Measurements from ENCODE around the gene PLSCR4.

Gene PLSCR4

DNA sequence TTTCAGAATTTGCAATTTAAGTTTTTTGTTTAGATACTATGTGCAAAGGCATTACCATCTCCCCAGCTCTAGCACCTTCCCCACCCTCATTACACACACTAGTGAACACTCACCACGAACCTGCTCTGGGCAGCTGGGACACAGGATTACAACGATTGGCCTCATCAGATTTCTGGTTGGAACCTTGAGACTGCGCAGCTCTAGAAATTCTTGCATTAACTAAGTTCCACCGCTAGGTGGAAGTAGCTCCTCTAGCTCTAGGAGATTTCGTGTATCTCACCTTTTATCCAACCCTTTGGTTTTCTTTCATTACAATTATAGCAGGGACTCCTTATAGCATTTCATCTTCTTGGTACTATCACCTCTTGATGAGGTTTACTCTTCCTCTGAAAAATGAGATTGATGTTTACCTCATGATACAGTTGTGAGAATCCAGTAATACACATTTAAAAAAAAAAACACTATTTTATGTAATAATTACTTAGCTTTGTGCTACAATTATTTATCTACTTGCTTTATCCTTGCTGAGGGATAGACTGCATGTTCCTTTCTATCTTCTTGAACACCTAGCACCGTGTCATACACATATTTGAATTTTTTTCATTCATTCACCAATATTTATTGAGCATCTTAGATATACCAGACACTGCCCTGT is 61.3 kb downstream of the PLSCR4 start:
- peak; percentile 26 for DNase-seq

DNA sequence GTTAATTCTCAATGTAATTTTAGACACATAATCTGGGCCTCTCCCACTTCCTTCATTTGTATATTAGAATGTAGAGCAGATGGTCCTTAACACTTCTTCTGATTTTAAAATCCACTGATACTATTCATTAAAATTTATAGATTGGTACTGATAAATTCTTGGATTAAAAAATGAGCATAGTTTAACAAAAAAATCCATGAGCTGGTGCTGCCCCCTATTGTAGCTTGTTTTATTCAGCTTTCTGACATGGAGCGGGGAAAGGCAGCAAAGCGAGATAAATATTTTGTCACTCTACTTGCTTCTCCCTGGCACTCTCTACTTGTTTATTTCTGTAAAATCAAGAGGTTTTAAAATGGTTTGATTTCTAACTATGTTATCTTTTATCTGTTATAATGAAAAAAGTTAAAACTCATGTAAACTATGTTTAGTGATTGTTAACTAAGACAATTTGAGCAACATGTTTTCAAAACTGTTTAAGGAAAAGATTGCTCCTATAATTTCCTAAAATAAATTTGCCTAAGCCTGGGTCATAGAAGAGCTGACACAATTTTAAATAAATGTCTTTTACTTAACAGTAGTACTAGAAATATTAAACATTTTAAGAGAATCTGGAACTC is 63.5 kb downstream of the PLSCR4 start:
- DNase-seq, result peak; percentile 8

DNA sequence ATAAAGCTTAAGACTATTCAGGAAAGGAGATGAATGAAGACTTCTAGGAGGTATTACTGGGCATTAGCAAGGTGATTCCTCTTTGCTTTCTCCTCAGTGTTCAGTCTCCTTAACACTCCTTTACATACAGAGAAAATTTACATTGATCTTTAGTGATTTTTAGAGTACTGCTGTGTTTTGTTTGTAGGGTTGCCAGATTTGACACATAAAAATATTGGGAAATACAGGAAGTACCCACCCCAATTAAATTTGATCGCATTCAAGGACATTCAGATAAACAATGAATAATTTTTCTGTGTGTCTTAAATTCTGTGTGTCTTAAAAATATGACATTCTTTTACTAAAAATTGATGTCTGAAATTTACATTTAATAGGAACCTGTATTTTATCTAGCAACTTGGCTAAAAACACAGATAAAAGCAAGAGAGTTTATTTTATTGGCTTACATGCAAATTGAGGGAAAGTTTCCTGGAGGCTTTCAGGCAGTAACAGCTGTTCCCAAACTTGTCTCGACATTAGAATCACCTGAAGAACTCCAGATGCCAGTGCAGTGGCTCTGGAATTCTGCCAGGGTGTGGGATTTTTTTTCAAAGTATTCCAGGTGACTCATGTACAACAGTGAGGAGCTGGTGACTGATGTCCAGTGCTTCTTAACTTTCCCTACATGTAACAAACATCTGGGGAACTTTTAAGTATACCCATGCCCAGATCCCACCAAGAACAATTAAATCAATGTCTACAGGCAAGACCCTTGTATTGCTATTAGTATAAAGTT is 66.5 kb downstream of the PLSCR4 start:
- DNase-seq, result no peak

DNA sequence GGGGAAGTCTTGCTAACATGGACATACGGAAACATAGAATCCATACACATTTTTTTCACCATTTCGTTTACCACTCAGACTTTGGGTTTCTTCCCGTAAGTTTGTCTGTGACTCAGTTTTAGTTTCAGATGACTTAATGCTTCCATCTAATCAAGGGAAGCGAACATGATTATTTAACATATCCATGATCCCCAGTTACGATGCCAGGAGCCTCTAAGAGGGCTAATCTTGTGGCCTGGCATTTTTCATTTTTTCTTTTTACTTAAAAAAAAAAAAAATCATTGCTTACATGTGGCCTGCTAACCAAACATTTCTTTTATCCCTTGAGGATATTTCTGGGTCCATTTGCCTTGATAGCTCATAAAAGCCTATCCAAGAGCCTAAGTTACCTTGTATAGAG is 69.7 kb downstream of the PLSCR4 start:
- no peak for DNase-seq

DNA sequence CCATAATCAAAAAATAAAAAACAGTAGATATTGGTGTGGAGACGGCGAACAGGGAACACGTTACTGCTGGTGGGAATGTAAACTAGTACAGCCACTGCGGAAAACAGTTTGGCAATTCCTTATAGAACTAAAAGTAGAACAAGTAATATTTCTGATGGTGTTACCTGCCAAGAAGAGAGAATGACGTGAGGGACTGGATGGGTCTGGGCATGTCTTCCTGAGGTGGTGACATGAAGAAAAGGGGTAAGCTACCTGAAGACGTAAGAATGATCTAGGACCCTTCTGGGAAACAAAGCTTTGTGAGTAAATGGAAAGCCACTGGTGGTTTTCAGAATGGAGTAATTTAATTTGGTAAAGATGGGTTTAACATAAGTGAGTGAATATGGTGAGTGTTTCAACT is 70.5 kb downstream of the PLSCR4 start:
- DNase-seq, result no peak

DNA sequence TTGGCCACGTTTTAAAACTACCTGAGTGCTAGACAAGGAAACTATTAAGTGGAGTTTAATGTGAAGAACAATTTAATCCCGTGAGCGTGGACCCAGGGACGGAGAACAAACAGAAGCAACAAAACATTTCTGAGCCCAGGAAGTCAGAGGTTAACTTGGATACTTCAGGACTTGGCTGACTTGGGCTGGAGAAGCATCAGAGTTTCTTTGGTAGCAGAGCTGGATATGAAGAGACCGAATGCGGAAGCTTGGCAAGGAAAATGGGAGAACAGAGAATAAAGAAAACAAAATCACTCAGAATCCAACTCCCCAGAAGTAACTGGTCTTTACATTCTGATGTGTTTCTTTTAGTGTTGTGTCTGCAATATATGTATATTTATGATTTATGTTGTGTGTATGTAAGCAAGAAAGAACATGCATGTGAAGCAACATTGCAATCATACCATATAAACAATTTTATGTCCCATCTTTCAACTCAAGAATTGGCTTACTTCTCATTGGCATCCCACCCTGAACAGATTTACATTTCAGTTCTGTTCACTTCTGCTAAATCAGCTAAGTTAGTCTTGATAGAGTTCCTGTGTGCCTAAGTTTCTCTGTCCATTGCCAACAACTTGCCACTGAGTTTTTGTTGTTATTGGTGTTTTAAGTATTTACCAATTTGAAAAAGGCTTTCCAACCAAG is 72.8 kb downstream of the PLSCR4 start:
- DNase-seq, result no peak

DNA sequence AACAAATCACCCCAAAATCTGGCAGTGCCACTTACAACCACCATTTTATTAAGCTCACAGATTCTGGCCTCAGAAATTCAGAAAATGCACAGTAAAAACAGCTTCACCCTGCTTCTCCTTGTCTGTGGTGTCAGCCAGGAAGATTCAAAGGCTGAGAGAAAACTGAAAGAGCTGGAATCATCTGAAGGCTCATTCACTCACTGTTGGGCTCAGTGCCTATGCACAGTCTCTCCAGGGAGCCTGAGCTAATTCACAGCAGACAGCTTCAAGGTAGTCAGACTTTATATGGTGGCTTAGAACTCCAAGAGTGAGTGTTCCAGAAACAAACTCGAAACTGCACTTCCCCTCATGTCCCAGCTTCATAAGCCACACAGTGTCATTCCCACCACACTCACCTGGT is 73.4 kb downstream of the PLSCR4 start:
- no peak for DNase-seq

DNA sequence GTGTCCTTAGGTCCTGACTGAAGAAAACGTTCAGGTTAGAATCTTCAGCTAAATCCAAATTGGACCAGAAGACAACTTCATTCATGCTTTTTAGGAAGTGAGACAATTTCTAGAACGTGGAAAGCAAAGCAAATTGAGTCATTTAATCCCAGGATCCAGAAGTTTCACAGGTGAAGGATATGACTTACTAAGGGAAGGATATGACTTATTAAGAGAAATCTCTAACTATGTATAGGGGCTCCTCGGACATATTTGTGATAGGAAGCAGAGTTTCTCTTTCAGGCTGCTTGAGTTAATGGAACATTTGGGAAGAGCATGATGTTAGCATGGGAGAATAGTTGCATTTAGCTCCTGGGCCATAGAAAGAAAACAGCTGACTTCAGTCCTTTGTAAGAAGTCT is 73.8 kb downstream of the PLSCR4 start:
- no peak for DNase-seq

DNA sequence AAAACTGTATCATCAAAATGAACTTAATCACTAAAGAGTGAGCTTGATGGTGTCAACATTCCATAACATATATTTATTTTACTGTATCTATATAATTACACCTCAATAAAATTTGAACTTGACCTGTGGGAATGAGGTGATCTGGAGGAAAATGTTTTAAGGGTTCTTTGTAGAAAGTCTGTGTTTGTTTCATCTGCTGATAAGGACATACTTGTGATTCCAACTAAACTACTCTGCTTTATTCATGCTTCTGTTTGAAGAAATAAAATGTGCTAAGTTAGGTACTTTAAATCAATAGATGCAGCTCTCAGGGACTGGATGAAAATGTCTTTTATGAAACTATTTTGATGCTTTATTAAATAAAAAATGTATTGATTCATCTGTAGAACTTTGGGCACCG is 78.3 kb downstream of the PLSCR4 start:
- DNase-seq, result no peak

DNA sequence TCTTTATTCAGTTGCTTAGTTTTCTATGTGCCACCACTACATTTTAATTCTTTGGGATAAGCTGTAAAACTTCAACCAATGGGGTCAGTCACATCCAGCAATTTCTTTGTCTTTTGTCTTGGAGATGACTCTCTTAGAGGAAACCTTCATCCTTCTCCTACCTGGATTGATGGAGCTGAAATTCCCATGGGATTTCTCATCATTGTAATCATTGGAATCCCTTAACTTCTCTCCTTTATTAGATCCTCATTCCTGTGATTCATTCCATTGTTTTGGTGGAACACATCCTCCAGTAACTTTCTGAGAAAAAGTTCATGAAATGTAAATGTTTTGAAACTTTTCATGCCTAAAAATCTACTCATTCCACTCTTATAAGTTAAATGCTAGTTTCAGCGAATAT is 80.3 kb downstream of the PLSCR4 start:
- DNase-seq, result no peak

DNA sequence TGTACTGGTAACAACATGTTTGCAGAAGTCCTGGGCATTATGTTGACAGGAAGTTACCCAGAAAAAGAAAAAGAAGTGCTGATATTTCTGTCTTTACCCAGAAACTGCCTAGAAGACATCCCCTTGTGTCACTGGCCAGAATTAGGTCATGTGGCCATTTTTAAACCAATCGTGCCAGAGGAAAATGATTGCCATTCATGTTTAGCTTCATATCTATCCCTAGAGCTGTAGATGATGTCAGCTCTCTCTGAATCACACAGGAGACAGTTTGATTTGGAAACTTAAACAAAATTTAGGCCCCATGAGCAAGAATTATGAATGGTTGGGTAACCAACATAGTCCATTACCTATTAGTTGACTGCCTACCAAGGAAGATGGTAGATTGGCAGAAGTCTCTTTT is 81.0 kb downstream of the PLSCR4 start:
- DNase-seq, result no peak

DNA sequence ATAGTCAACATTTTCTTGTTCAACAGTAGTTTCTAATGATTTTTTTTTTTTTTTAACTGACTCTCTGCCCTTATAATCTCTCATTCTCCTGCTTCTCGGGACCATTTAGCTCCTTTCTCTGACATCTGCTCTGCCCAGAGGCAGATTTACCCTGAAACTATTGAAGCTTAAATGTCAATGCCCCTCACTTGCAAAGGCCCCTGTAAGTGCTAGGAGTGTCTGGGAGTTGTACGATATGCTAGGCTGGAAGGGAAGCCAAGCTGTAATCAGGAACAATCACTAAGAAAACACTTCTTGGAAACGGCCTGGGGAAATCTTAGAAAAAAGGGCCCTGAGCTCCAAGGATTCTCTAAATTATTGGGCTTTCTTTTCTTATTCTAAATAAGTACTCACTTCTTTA is 84.1 kb downstream of the PLSCR4 start:
- DNase-seq, result no peak

DNA sequence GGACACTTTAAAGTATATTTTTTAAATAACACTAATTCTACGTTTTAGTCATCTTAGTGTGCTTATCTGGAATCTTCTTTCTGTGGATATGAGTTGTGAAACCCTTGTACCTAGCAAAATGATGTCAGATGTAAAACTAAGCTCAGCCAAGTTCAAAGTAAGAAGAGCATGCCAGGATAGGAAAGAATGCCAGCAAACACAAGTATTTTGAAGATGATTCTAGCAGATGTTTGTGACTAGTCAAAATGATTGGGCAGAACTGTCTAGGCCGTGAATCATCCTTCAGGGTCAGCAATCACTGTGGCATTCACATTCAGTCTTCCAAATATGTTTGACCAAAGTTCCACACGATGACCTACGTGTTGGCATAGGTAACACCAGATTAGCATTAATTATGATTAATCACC is 84.5 kb downstream of the PLSCR4 start:
- no peak for DNase-seq

DNA sequence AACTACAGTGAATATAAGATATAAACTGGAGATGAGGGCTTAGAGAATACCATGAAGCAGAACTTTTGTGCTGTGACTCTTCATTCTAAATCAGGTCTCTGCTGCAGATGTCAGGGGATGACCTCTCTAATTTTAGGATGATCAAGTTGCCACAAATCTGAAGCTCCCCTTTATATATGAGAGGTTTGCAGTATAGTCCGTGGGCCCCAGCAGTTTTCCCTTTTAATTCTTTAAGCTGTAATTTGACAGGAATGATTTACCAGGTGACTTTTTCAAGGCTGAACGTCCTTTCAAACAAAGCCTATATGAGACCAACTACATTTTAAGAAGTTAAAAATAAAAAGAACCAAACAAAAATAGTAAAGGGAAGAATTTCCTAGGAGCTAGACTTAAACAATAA is 85.0 kb downstream of the PLSCR4 start:
- no peak for DNase-seq

DNA sequence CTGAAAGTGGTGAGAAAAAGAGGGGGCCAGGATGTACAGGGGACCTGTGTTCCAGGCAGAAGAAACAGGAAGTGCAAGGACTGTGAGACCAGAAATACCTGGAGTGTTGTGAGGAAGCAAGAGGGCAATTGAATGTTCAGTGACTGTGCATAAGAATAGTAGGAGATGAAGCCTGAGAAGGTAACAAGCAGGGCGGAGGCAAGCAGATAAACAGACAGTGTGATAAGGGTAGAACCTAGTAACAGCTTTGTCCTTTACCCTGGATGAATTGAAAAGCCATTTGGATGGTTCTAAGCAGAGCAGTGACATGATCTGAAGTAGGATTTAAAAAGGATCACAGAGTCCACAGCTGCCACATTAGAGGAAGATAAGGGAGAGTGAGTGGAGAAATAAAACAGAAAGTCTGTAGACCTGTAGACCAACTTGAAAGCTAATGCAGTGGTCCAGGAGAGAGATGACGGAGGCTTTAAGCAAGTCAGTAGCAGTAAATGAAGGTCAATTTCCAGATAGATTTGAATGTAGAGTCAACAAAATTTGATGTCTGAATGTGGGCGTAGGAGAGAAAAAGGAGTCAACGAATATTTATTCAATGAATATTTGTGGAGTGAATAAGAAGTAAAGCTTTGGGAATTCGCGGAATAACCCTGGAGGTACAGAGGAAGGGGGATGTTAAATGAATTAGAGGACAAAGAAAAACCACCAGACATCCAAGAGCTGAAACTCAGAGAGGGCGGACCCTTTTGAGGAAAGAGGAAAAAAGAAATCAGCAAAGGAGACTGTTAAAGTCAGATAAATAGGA is 85.7 kb downstream of the PLSCR4 start:
- DNase-seq, result no peak

DNA sequence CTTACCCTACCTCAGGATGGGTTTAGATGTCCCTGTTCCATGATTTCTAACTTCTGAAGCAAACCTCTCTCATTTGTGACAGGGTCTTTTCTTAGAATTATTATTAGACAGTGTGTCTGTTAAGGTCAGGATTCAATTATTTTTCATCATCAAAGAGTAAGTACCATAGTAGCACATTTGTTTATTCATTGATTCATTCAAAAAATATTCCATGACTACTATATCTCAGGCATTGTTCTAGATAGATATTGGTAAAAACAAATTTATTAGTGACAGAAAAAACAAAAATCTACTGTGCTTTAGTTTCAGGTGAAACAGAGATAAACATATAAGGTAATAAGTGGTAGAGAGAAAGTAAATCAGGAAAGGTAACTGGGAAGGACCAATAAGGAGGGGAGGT is 86.4 kb downstream of the PLSCR4 start:
- DNase-seq, result no peak

DNA sequence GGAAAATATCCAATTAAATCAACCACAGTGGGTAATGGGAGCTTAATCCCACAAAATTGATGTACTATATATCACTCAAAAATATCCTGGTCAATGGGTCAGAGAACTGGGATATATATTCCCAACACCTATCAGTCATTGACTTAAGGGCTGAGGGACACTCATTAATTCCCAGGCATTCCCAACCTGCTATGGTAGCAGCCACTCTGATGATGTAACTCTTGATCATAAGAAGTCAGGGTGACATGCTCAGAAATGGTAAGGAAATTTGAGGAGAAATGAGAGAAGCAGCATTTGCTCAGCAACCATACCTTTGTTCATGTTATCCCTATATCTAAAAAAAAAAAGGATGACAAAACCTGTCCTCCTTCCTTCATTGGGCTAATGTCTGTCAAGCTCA is 86.8 kb downstream of the PLSCR4 start:
- DNase-seq, result no peak

DNA sequence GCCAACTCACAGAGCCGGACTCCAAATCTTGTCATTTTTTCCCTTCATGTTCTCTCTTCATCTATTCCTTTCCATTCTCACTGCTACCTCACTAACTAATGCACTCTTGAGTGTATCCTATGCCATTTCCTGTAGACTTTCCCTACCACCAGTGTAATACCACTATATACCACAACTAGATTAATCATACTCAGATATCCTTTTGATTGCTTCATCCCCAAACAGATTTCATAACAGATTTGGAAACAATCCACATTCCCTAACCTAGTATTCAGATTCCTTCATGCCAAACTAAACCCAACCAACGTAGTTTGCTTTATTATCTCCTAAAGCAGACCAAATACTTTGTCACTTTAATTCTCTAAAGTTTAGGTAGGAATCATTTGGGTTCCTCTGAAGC is 87.3 kb downstream of the PLSCR4 start:
- DNase-seq, result no peak

DNA sequence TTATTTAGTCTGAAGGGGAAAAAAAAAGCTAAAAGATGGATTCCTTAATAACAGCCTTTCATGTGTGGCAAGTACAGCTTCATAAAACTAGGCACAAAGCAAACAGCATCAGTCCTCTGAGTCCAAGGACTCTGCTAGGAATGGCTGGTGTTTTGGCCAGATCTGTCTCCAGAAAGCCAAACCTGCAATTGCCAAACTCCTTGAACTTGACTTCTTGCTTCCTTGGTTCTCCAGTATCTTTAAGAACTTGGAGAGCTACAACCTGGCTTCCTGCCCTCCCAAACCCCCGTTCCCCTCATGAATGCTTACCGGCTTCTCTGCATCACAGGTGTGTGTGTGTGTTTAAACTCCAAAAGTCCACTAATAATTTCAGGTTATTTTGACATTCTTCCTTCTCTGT is 88.3 kb downstream of the PLSCR4 start:
- DNase-seq, result no peak

DNA sequence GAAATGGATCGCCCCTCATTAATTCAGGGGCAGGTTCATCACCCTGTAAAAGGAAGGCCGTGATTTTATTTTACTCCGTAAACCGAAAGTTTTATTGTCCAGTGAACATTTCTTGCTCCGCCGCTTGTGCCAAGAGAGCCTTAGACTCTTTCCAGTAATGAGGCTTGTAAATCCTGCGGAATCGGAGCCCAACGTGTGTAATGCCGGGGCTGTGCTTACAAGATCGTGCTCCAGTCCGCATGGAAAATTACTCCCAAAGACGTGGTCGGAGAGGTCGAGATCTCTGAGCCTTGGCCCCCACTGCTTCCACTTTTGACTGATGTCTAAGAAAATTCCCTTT is 89.3 kb downstream of the PLSCR4 start:
- DNase-seq, result peak; percentile 38

DNA sequence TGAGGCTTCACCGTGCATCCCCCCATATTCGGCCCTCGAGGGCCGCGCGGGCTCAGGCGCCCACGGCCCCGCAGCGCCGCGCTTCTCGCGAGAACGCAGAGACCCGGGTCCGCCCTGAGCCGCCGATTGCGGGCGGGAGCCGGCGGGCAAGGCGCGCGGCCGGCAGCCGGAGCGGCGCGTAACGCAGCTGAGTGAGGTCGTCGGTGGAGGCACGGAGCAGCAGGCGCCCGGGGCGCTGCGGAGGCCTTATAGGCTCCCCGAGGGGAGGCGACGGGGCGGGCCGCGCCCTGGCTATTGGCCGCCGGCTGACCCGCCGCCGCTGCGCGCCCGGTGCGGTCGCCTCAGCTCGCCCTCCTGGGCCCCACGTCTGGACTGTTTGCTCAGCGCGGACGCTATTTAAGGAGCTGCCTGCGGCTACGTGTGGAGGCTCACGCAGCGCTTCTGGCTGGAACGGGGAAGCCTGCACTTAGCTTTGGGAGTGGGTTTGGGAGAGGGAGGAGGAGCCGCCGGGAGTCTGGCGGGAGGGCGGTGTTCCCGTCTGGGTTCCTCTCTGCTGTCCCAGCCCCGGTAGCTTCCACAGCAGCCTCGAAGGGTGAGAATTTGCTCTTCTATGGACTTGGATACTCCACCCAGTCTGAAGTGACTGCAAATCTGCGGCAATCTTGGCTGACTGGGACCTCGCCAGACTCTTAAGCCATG is 89.8 kb downstream of the PLSCR4 start, which contains the start of gene PLOD2:
Gene PLOD2, minus strand, starts transcription at position 221 of the 699 bp plus-strand sequence. Its CDS starts 195 bp downstream, at position 26.
- DNase-seq, result peak; percentile 45

DNA sequence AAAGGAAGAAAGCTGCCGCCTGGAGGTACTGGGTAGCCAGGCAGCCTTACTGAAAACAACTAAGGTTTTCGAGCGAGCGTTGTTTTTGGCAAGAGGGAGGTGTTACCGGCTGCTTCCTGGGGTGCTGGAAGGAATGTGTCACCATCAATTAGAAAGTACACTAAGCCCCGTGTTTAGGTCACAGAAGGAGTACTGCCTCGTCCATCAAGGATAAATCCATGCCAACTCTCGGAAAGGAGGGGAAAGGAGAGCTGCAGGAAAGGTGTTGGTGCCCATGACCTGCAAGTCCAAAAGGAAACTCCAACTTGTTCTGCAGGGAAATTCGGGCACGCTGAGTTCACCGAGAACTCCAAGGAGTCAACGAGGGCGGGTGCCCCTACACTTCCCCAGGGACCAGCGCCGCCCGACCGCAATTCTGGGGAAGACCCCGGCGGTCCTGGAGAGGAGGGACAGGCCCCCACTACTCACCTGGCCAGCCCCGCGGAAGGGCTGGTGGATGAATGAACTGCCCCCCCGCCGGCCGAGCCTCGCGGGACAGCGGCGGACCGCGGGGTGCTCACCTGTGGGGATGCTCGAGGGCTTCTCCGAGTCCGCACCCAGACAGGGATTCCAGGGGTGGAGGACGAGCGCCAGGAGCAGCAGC is 90.5 kb downstream of the PLSCR4 start:
- DNase-seq, result peak; percentile 42

Measured in NCI-H748 treated with DMSO at 0.1 percent for 48 hours (cell line).